Vagina (tissue), 2 donors: ENCODE data around the gene GSTO1. TPM values are rescaled to one million over a fixed set of nuclear protein-coding genes. Genes with fewer than 3 reads are reported as not detected.

Source experiments
- DNase-seq, 2 donors: peaks; one replicate each; pipeline ENCODE4 v3.0.0-alpha.2; 2017; ENCODE audit errors: extremely low spot score in 2 of 2
- H3K27ac ChIP-seq: fragments of 200-600 bp; sonication (generic); one replicate; pipeline ENCODE4 v1.5.1; 2019
- H3K27me3 ChIP-seq: fragments of 200-600 bp; sonication (generic); one replicate; pipeline ENCODE4 v1.5.1; 2019
- H3K36me3 ChIP-seq, 2 donors: fragments of 200-600 bp; sonication (generic); one replicate each; pipeline ENCODE4 v1.5.1; 2017 to 2019
- H3K4me1 ChIP-seq: fragments of 200-600 bp; sonication (generic); one replicate; pipeline ENCODE4 v1.5.1; 2019
- H3K4me3 ChIP-seq, 2 donors: fragments of 200-600 bp; sonication (generic); 1 replicate in 1 of 2; 2 replicates in 1 of 2; pipeline ENCODE4 v1.5.1; 2016 to 2019
- H3K9me3 ChIP-seq: fragments of 200-600 bp; sonication (generic); one replicate; pipeline ENCODE4 v1.5.1; 2019
- CTCF ChIP-seq, 3 experiments: fragments of 450-650 bp in 2 of 3; fragments of 200-600 bp in 1 of 3; sonication (generic) in 1 of 3; IDR thresholded peaks; one replicate each; pipeline ENCODE4 v1.5.1; 2017 to 2019; ENCODE audit warnings: antibody characterized with exemption in 3 of 3, mild to moderate bottlenecking in 2 of 3, moderate library complexity in 2 of 3
- POLR2A ChIP-seq, 2 donors: fragments of 450-650 bp; IDR thresholded peaks; one replicate each; pipeline ENCODE4 v1.6.1; 2017; ENCODE audit warnings: antibody characterized with exemption in 2 of 2, mild to moderate bottlenecking in 2 of 2, moderate library complexity in 2 of 2
- POLR2AphosphoS5 ChIP-seq, 2 donors: sonication (generic); formaldehyde crosslinking; IDR thresholded peaks; one replicate each; pipeline ENCODE4 v1.9.0; 2017; ENCODE audit warnings: antibody characterized with exemption in 2 of 2, mild to moderate bottlenecking in 2 of 2, low read depth in 1 of 2; ENCODE audit not compliant: insufficient read depth in 1 of 2
- intact Hi-C: fragments of 100-400 bp; cut with DNase I; formaldehyde crosslinking; loops from one replicate; pipeline ENCODE4 v1.15.1; 2023
- microRNA counts, 2 donors: library from miRNA; unstranded; fragments of <30 nt; microRNA quantifications; one replicate each; lab custom pipeline; 2016 to 2017
- microRNA-seq: library from miRNA; unstranded; fragments of <30 nt; microRNA quantifications from one replicate; pipeline ENCODE4, GENCODE V29; 2017; ENCODE audit warnings: borderline number of aligned reads, borderline replicate concordance
- small RNA-seq: library from RNA; depleted of rRNA; stranded (forward); fragments of <200 nt; gene quantifications from one replicate; pipeline ENCODE3, GENCODE V24; 2016
- total RNA-seq: library from RNA; depleted of rRNA; stranded (reverse); fragments of >200 nt; gene quantifications from one replicate; pipeline ENCODE4 v1.2.3, GENCODE V29; 2016

GSTO1 gene
- total RNA-seq, 1 donor from 2014 or later, result 69.5 TPM

DNA sequence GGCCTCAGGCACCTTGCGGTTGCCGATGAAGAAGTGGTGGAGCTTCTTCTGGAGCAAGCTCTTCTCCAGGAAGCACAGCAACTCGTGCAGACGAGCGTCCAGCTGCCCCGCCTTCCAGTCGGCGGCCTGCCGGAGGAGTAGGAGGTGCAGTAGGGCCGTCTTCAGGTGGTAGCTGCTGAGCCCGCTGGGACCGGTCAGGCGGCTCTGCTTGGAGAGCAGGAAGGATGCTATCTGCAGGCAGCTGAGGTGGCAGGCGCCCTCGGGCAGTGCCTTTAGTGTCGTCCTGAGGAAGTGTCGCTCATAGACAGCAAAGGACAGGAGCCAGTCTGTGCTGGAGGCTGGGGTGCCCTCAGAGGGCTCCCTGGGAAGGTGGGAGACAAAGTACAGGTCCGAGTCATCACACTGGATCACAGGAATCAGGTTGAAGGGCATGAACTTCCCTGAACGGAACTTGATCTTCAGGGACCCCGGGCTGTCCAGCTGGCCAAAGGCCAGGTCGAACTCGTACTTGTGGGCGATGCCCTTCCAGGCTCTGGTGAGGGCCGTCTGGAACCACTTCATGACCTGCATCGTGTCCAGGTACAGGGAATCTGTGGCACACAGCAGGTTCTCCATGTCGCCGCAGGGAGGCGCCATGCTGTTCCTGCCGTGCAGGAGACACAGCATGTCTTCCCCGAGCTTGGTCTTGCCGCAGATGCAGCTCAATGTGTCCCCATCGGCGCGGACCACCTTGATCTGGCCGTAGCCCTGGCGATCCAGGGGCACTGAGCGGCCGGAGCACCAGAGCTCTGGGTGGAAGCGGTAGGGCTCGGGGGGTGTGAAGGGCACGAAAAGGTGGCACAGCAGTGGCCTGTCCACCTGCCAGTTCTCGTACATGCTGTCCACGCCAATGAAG lies 60.1 kb downstream of the GSTO1 start:
- no peaks in the 10 kb centered on the region for H3K9me3 ChIP-seq
- peaks cover 62% of the 10 kb centered on the region for H3K4me1 ChIP-seq
- intact Hi-C loops, result no loop called here
- H3K36me3 ChIP-seq, result peaks cover 0 to 31% of the 10 kb centered on the region in 2 donors
- no peaks in the 10 kb centered on the region for H3K27me3 ChIP-seq
- no peak overlapping the region for H3K27ac ChIP-seq
- no peak overlapping the region for H3K4me3 ChIP-seq
- no peak for DNase-seq
- TF ChIP-seq POLR2A (IDR thresholded peaks at IDR 0.05), result no peak
- TF ChIP-seq POLR2AphosphoS5 (IDR thresholded peaks at IDR 0.05; ENCODE audit: insufficient read depth in 1 of 2, low read depth in 1 of 2), result peak in 1 of 2 donors; percentile 33

DNA sequence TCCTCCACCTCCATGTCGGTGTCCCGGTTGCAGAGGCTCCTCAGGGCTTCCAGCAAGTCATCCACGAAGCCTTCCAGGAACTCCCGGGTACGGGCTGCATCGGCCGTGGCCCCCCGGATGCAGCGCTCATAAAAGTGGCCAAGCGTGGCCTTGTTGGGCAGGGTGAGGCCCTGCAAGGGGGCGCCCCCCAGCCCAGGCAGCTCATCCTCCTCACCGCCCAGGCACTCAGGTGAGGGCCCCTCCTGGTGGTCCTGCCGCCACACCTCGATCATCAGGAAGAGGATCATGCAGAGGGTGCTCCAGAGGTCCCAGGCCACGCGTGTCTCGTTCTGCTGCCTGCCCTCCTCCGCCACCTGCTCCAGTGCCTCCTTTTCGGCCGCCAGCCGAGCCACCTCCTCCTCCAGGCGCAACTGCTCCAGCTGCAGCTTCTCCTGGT lies 60.8 kb downstream of the GSTO1 start:
- TF ChIP-seq CTCF (IDR thresholded peaks at IDR 0.05) (no peak), POLR2A (IDR thresholded peaks at IDR 0.05) (no peak), POLR2AphosphoS5 (IDR thresholded peaks at IDR 0.05; ENCODE audit: insufficient read depth in 1 of 2, low read depth in 1 of 2) (no peak)
- H3K27ac ChIP-seq, result no peak overlapping the region

GRCh38 chr10:104316321-104317099 lies 61.8 kb downstream of the GSTO1 start:
- intact Hi-C loops, result no loop called here
- Histone ChIP-seq H3K4me3 (no peak overlapping the region), H3K27me3 (no peaks in the 10 kb centered on the region), H3K9me3 (no peaks in the 10 kb centered on the region), H3K36me3 (peaks cover 0 to 31% of the 10 kb centered on the region in 2 donors), H3K27ac (peak overlapping the region; percentile 96), H3K4me1 (peaks cover 70% of the 10 kb centered on the region)
- DNase-seq, result no peak
- TF ChIP-seq CTCF (IDR thresholded peaks at IDR 0.05) (no peak), POLR2AphosphoS5 (IDR thresholded peaks at IDR 0.05; ENCODE audit: insufficient read depth in 1 of 2, low read depth in 1 of 2) (no peak), POLR2A (IDR thresholded peaks at IDR 0.05) (no peak)

More for the DNA sequence above, 60.8 kb downstream of the GSTO1 start:
- Histone ChIP-seq H3K4me1 (peaks cover 62% of the 10 kb centered on the region), H3K9me3 (no peaks in the 10 kb centered on the region), H3K36me3 (peaks cover 0 to 31% of the 10 kb centered on the region in 2 donors), H3K27me3 (no peaks in the 10 kb centered on the region), H3K4me3 (no peak overlapping the region)
- DNase-seq, result no peak
- intact Hi-C loops, result no loop called here

MicroRNAs within 50 kb of the gene (microRNA counts, 767-probe panel; counts per million panel counts)
- 2,502 to 2,619 counts per million in 2 donors for microRNA hsa-miR-609 (lab: Ali Mortazavi, UCI)

Small RNAs within 50 kb of the gene (microRNA-seq; reads per million reads assigned to microRNA genes)
- not detected for gene MIR4482
- not detected for gene MIR609

Small RNAs within 50 kb of the gene (small RNA-seq; reads per million reads assigned to genes)
- gene MIR4482, result not detected
- gene MIR609, result not detected

Other genes starting within 250 kb of the GSTO1 start
- 149 TPM for gene COL17A1, start 169.0 kb upstream of the GSTO1 start, total RNA-seq
- gene SFR1, start 132.7 kb upstream of the GSTO1 start, total RNA-seq, result 4.4 TPM
- 0.25 TPM for gene CFAP43, start 22.5 kb upstream of the GSTO1 start, total RNA-seq
- 13.8 TPM for gene GSTO2, start 14.3 kb downstream of the GSTO1 start, total RNA-seq
- gene ITPRIP, start 83.6 kb downstream of the GSTO1 start, total RNA-seq, result 85.7 TPM
- gene CFAP58, start 98.9 kb downstream of the GSTO1 start, total RNA-seq, result 0.49 TPM